WTC11 (cell line): ENCODE results near the gene GRM4. TPM values are rescaled to one million over a fixed set of nuclear protein-coding genes. Genes with fewer than 3 reads are reported as not detected.

ENCODE experiments used
- ATAC-seq: fragments of 200-7000 bp; cut with Tn5 transposase; 2 replicates; pipeline ENCODE4 v1.10.0; 2021; ENCODE audit warnings: mild to moderate bottlenecking, moderate library complexity
- CTCF ChIA-PET: fragments of 300-600 bp; sonication (Branson Sonifier 250); formaldehyde crosslinking; loops from one replicate; lab custom pipeline; 2021; ENCODE audit warnings: antibody characterized with exemption; lab: Charles Lee
- POLR2A ChIA-PET: fragments of 350-600 bp; sonication (Branson Sonifier 250); formaldehyde crosslinking; loops from one replicate; lab custom pipeline; 2021; ENCODE audit warnings: antibody characterized with exemption; lab: Charles Lee
- DNase-seq: peaks from one replicate; pipeline ENCODE4 v3.0.0; 2021; ENCODE audit warnings: low spot score
- H3K27ac Mint-ChIP-seq: 2 replicates; pipeline ENCODE4 v1.8.0; 2021; ENCODE audit warnings: mixed read lengths
- H3K27me3 Mint-ChIP-seq: 2 replicates; pipeline ENCODE4 v1.8.0; 2021; ENCODE audit warnings: low read depth, mild to moderate bottlenecking, moderate library complexity, mixed read lengths
- H3K36me3 Mint-ChIP-seq: 2 replicates; pipeline ENCODE4 v1.8.0; 2021; ENCODE audit warnings: mixed read lengths
- H3K4me1 Mint-ChIP-seq: 2 replicates; pipeline ENCODE4 v1.8.0; 2022; ENCODE audit warnings: mixed read lengths
- H3K4me3 Mint-ChIP-seq: 2 replicates; pipeline ENCODE4 v1.8.0; 2021; ENCODE audit warnings: mild to moderate bottlenecking, moderate library complexity, mixed read lengths
- H3K9me3 Mint-ChIP-seq: 2 replicates; pipeline ENCODE4 v1.8.0; 2021; ENCODE audit warnings: mixed read lengths
- CREM ChIP-seq: sonication (generic); formaldehyde crosslinking; IDR thresholded peaks from 2 replicates; pipeline ENCODE4 v1.8.1; 2022; ENCODE audit warnings: mild to moderate bottlenecking, missing genetic modification reagents, moderate library complexity
- EMX1 ChIP-seq: fragments of 250-450 bp; sonication (Bioruptor Pico); IDR thresholded peaks from 2 replicates; pipeline ENCODE4 v1.8.0; 2021; ENCODE audit warnings: mild to moderate bottlenecking
- ESRRA ChIP-seq: sonication (generic); formaldehyde crosslinking; IDR thresholded peaks from 2 replicates; pipeline ENCODE4 v1.8.1; 2022; ENCODE audit warnings: mild to moderate bottlenecking, missing genetic modification reagents, borderline replicate concordance
- KAT7 ChIP-seq: sonication (generic); formaldehyde crosslinking; IDR thresholded peaks from 2 replicates; pipeline ENCODE4 v1.8.1; 2023; ENCODE audit warnings: missing genetic modification reagents, mild to moderate bottlenecking, borderline replicate concordance
- NFATC4 ChIP-seq: fragments of 250-450 bp; sonication (Bioruptor Pico); IDR thresholded peaks from 2 replicates; pipeline ENCODE4 v1.9.0; 2021; ENCODE audit warnings: mild to moderate bottlenecking
- NR1H2 ChIP-seq: sonication (generic); formaldehyde crosslinking; IDR thresholded peaks from 2 replicates; pipeline ENCODE4 v1.9.0; 2021; ENCODE audit warnings: mild to moderate bottlenecking, moderate library complexity, missing genetic modification reagents
- SMAD4 ChIP-seq: sonication (generic); formaldehyde crosslinking; IDR thresholded peaks from 2 replicates; pipeline ENCODE4 v1.8.0; 2022; ENCODE audit warnings: mild to moderate bottlenecking, missing genetic modification reagents
- SP1 ChIP-seq: sonication (generic); formaldehyde crosslinking; conservative IDR thresholded peaks from 2 replicates; pipeline ENCODE4 v1.8.1; 2022; ENCODE audit warnings: missing genetic modification reagents
- TEAD4 ChIP-seq: sonication (generic); formaldehyde crosslinking; IDR thresholded peaks from 2 replicates; pipeline ENCODE4 v1.8.0; 2022; ENCODE audit warnings: mild to moderate bottlenecking, missing genetic modification reagents
- ZNF121 ChIP-seq: sonication (generic); formaldehyde crosslinking; IDR thresholded peaks from 2 replicates; pipeline ENCODE4 v1.8.0; 2023; ENCODE audit warnings: missing genetic modification reagents
- ZNF138 ChIP-seq: sonication (generic); formaldehyde crosslinking; conservative IDR thresholded peaks from 2 replicates; pipeline ENCODE4 v1.8.1; 2022; ENCODE audit warnings: mild to moderate bottlenecking, moderate library complexity, missing genetic modification reagents
- ZNF263 ChIP-seq: sonication (generic); formaldehyde crosslinking; IDR thresholded peaks from 2 replicates; pipeline ENCODE4 v1.8.1; 2022; ENCODE audit warnings: low read depth, mild to moderate bottlenecking, moderate library complexity, missing genetic modification reagents
- ZNF317 ChIP-seq: sonication (generic); formaldehyde crosslinking; IDR thresholded peaks from 2 replicates; pipeline ENCODE4 v1.8.1; 2023; ENCODE audit warnings: low read depth, mild to moderate bottlenecking, moderate library complexity, missing genetic modification reagents, borderline replicate concordance
- ZNF671 ChIP-seq: fragments of 250-450 bp; sonication (Bioruptor Pico); IDR thresholded peaks from 2 replicates; pipeline ENCODE4 v1.8.0; 2021; ENCODE audit warnings: mild to moderate bottlenecking
- total RNA-seq: library from RNA; stranded (reverse); gene quantifications from 3 replicates; pipeline ENCODE4 v1.2.3, GENCODE V29; 2021
- TF ChIP-seq, protein P1 (sequence below): sonication (generic); formaldehyde crosslinking; IDR thresholded peaks from 2 replicates; pipeline ENCODE4 v1.8.1; 2022; ENCODE audit warnings: missing genetic modification reagents, borderline replicate concordance
- TF ChIP-seq, protein P2 (sequence below): sonication (generic); formaldehyde crosslinking; IDR thresholded peaks from 2 replicates; pipeline ENCODE4 v1.8.0; 2023; ENCODE audit warnings: mild to moderate bottlenecking, missing genetic modification reagents
- TF ChIP-seq, protein P3 (sequence below): sonication (generic); formaldehyde crosslinking; IDR thresholded peaks from 2 replicates; pipeline ENCODE4 v1.8.1; 2023; ENCODE audit warnings: mild to moderate bottlenecking, missing genetic modification reagents
- TF ChIP-seq, protein P4 (sequence below): sonication (generic); formaldehyde crosslinking; IDR thresholded peaks from 2 replicates; pipeline ENCODE4 v1.8.1; 2022; ENCODE audit warnings: low read depth, missing genetic modification reagents, borderline replicate concordance
- TF ChIP-seq, protein P5 (sequence below): sonication (generic); formaldehyde crosslinking; conservative IDR thresholded peaks from 2 replicates; pipeline ENCODE4 v1.8.1; 2022; ENCODE audit warnings: mild to moderate bottlenecking, missing genetic modification reagents
- TF ChIP-seq, protein P6 (sequence below): sonication (generic); formaldehyde crosslinking; conservative IDR thresholded peaks from 2 replicates; pipeline ENCODE4 v1.8.1; 2023; ENCODE audit warnings: mild to moderate bottlenecking, low read depth, missing genetic modification reagents, moderate library complexity

GRM4 gene
- total RNA-seq, 1 experiment from 2014 or later: 34.5 TPM

DNA sequence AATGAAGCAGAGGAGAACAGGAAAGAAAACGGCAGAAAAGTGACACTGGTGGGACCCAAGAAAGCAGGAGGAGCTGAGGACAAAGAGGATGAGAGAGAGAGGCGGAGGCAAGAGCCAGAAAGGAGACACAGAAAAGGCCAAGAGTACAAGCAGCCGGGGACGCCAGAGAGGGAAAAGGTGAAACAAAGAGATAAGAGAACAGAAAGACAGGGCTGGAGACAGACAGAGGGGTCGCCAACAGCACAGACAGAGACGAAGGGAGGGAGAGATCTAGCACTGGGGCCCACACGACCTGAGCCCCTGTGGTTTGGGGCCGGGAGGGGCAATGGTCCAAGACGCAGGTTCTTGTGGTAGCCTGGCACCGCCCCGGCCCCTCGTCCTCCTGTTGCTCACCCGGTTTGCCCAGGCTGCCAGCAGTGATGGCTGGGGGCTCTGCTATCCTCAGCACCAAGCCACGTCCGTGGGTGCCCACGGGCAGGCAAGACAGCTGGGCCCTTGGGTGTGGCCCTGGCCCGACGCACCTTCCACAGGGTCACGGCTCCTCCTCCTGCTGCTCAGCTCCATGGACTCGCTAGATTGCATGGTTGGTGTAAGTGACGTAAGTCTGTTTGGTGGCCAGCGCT, 123.5 kb downstream of the GRM4 start (continued):
- TF ChIP-seq, protein P1, sequence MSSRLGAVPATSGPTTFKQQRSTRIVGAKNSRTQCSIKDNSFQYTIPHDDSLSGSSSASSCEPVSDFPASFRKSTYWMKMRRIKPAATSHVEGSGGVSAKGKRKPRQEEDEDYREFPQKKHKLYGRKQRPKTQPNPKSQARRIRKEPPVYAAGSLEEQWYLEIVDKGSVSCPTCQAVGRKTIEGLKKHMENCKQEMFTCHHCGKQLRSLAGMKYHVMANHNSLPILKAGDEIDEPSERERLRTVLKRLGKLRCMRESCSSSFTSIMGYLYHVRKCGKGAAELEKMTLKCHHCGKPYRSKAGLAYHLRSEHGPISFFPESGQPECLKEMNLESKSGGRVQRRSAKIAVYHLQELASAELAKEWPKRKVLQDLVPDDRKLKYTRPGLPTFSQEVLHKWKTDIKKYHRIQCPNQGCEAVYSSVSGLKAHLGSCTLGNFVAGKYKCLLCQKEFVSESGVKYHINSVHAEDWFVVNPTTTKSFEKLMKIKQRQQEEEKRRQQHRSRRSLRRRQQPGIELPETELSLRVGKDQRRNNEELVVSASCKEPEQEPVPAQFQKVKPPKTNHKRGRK (CRISPR knock-in tag): no peak
- TF ChIP-seq ZNF138: no peak
- TF ChIP-seq, protein P2, sequence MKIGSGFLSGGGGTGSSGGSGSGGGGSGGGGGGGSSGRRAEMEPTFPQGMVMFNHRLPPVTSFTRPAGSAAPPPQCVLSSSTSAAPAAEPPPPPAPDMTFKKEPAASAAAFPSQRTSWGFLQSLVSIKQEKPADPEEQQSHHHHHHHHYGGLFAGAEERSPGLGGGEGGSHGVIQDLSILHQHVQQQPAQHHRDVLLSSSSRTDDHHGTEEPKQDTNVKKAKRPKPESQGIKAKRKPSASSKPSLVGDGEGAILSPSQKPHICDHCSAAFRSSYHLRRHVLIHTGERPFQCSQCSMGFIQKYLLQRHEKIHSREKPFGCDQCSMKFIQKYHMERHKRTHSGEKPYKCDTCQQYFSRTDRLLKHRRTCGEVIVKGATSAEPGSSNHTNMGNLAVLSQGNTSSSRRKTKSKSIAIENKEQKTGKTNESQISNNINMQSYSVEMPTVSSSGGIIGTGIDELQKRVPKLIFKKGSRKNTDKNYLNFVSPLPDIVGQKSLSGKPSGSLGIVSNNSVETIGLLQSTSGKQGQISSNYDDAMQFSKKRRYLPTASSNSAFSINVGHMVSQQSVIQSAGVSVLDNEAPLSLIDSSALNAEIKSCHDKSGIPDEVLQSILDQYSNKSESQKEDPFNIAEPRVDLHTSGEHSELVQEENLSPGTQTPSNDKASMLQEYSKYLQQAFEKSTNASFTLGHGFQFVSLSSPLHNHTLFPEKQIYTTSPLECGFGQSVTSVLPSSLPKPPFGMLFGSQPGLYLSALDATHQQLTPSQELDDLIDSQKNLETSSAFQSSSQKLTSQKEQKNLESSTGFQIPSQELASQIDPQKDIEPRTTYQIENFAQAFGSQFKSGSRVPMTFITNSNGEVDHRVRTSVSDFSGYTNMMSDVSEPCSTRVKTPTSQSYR: no peak
- TF ChIP-seq KAT7: no peak

DNA sequence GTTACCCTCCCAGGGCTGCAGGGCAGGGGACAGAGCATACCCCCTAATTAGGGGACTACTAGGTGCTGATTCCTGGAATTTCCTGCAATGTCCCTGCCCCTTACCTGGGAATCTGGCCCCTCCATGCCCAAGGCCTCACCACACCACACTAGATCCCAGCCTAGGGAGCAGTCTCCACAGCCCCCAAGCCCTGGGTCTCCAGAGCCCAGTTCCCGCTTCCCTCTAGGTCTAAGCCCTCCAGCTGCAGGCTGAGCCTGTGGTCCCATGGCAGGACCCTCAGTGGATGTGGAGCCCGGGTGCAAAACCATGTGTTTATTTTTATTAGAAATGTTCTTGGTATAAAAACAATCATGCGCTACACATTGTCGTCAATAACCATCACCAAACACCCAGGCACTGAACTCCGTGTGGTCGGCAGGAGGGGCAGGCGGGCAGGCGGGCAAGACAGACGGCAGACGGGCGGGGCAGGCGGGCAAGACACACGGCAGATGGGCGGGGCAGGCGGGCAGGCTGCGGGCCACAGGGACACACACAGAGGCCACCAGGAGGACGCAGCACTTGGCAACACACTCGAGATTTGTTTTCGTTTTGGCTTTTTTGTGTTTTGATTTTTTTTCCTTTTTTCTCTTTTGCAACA, 124.2 kb downstream of the GRM4 start:
- Mint-ChIP-seq H3K36me3 (peaks cover 22% of the 10 kb centered on the region), H3K27ac (no peak overlapping the region), H3K9me3 (peaks cover 14% of the 10 kb centered on the region), H3K4me1 (no peaks in the 10 kb centered on the region), H3K4me3 (no peak overlapping the region), H3K27me3 (peaks cover 12% of the 10 kb centered on the region)
- DNase-seq: no peak
- TF ChIP-seq, protein P3, sequence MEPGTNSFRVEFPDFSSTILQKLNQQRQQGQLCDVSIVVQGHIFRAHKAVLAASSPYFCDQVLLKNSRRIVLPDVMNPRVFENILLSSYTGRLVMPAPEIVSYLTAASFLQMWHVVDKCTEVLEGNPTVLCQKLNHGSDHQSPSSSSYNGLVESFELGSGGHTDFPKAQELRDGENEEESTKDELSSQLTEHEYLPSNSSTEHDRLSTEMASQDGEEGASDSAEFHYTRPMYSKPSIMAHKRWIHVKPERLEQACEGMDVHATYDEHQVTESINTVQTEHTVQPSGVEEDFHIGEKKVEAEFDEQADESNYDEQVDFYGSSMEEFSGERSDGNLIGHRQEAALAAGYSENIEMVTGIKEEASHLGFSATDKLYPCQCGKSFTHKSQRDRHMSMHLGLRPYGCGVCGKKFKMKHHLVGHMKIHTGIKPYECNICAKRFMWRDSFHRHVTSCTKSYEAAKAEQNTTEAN (CRISPR knock-in tag): no peak
- TF ChIP-seq, protein P4, sequence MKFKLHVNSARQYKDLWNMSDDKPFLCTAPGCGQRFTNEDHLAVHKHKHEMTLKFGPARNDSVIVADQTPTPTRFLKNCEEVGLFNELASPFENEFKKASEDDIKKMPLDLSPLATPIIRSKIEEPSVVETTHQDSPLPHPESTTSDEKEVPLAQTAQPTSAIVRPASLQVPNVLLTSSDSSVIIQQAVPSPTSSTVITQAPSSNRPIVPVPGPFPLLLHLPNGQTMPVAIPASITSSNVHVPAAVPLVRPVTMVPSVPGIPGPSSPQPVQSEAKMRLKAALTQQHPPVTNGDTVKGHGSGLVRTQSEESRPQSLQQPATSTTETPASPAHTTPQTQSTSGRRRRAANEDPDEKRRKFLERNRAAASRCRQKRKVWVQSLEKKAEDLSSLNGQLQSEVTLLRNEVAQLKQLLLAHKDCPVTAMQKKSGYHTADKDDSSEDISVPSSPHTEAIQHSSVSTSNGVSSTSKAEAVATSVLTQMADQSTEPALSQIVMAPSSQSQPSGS (CRISPR knock-in tag): no peak
- TF ChIP-seq NFATC4: no peak
- TF ChIP-seq CREM (CRISPR knock-in tag): no peak
- TF ChIP-seq TEAD4 (CRISPR knock-in tag): no peak
- no peak for TF ChIP-seq EMX1
- CTCF ChIA-PET: interaction anchor here (1.0 kb wide), 1 partner anchor 54 kb away, joined by 3 read pairs; no protein-coding TSS in a partner anchor
- ATAC-seq: no peak
- POLR2A ChIA-PET: no interaction called here

DNA sequence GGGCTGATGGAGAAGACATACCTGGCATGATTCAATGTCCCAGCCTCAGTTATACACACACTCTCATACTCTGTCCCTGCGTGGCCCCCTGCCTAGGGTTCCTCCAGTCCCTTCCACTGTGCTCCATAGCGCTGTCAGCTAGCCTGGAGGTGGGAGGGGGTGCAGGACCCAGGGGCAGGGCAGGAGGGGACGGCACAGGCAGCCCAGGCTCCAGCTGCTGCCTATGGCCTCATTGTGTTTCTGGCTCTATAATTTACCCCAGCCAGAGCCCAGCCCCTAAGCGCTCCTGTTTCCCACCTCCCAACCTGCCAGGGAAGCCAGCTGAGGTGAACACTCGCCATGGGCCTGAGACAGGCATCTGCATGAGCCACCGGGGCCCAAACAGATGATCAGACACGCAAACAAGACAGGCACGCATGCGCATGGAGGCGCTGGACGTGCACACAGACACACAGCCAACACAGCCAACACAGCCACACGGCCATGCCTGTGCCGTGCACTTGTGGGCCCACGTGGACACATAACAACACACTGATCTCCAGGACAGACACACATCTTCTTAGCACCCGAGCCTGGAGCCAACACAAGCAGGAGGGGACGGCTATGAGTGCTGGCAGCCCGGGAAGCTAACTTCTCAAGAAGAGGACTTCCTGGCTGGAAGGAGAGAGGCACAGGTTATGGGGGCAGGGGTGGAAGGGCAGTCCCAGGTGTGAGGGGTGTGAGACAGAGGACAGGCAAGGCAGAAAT, 124.9 kb downstream of the GRM4 start:
- Mint-ChIP-seq H3K4me3 (no peak overlapping the region), H3K27me3 (peaks cover 12% of the 10 kb centered on the region), H3K4me1 (no peaks in the 10 kb centered on the region; the same call in 1 of the 2 replicates), H3K9me3 (peaks cover 14% of the 10 kb centered on the region), H3K36me3 (peaks cover 22% of the 10 kb centered on the region), H3K27ac (no peak overlapping the region)
- DNase-seq (no peak), ATAC-seq (no peak)
- POLR2A ChIA-PET: no interaction called here
- CTCF ChIA-PET: no interaction called here
- TF ChIP-seq ZNF121 (CRISPR knock-in tag) (no peak), SMAD4 (no peak), ZNF263 (no peak), SP1 (no peak), ZNF671 (CRISPR knock-in tag) (no peak), NR1H2 (CRISPR knock-in tag) (no peak), ESRRA (CRISPR knock-in tag) (no peak), ZNF317 (CRISPR knock-in tag) (no peak)
- TF ChIP-seq, protein P5, sequence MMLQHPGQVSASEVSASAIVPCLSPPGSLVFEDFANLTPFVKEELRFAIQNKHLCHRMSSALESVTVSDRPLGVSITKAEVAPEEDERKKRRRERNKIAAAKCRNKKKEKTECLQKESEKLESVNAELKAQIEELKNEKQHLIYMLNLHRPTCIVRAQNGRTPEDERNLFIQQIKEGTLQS (CRISPR knock-in tag): no peak
- TF ChIP-seq, protein P3 (CRISPR knock-in tag): no peak
- TF ChIP-seq, protein P6, sequence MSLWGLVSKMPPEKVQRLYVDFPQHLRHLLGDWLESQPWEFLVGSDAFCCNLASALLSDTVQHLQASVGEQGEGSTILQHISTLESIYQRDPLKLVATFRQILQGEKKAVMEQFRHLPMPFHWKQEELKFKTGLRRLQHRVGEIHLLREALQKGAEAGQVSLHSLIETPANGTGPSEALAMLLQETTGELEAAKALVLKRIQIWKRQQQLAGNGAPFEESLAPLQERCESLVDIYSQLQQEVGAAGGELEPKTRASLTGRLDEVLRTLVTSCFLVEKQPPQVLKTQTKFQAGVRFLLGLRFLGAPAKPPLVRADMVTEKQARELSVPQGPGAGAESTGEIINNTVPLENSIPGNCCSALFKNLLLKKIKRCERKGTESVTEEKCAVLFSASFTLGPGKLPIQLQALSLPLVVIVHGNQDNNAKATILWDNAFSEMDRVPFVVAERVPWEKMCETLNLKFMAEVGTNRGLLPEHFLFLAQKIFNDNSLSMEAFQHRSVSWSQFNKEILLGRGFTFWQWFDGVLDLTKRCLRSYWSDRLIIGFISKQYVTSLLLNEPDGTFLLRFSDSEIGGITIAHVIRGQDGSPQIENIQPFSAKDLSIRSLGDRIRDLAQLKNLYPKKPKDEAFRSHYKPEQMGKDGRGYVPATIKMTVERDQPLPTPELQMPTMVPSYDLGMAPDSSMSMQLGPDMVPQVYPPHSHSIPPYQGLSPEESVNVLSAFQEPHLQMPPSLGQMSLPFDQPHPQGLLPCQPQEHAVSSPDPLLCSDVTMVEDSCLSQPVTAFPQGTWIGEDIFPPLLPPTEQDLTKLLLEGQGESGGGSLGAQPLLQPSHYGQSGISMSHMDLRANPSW: no peak
